Measurements from ENCODE around the gene BCAP29. TPM values are rescaled to one million over a fixed set of nuclear protein-coding genes. Genes with fewer than 3 reads are reported as not detected.
A peak's percentile ranks its signal among the peaks of the same experiment; 100 is the strongest.
"Not testable (repeated sequence)": the region's sequence is repeated elsewhere in the genome, so short reads cannot be mapped to it uniquely, and the experiment has no call there.

The BCAP29 gene, protein sequence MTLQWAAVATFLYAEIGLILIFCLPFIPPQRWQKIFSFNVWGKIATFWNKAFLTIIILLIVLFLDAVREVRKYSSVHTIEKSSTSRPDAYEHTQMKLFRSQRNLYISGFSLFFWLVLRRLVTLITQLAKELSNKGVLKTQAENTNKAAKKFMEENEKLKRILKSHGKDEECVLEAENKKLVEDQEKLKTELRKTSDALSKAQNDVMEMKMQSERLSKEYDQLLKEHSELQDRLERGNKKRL
- 80.6 TPM for total RNA-seq
- long read RNA-seq, full-length matches to known transcripts, result 103 of 152 reads
- long read RNA-seq, partial matches to known transcripts, result 14 of 152 reads
- long read RNA-seq, other reads (novel, unspliced or antisense), result 35 of 152 reads

DNA sequence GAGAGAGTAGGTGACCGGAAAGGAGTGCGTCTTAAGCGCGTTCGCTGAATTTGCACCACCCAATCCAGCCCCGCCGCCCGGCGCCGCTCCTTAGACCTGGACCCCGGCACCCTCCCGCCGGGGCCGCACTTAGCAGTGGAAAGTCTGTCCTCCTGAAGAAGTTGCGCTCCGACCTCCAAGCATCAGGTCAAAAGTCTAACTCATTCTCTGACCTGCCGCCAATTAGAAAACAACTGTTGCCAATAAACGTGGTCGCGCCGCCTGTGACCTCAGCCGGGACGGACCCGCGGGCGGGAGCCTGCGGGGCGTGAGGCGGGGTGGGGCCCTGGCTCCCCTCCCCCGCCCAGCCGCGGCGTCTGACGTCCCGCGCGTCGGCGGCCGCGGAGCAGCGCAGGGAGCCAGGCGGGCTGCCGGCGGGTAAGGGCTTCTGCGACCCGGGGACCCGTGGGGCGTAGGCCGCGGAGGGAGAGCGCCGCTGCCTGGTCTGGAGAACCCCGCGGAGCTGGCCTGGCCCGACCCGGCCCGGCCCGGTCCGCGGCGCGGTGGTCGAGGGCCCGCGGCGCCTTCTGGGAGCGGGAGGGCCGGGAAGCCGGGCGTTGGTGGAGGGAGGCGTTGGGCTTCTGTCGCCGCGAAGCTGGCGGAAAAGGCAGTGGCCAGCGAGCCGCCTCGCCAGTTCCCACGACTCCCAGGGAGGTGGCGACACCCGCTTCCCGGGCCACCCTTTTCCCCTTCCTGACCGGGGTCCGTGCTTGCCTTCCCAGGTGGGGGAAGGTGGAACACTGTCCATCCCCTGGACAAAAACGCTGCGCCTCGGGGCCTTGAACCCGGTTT is at the start of gene BCAP29:
Gene BCAP29 (plus strand): TSS at position 362 of the 831 bp plus-strand sequence. CDS start 527 bp downstream, outside the sequence.
- DNase-seq (ENCODE audit: low spot score), result peak; percentile 91

DNA sequence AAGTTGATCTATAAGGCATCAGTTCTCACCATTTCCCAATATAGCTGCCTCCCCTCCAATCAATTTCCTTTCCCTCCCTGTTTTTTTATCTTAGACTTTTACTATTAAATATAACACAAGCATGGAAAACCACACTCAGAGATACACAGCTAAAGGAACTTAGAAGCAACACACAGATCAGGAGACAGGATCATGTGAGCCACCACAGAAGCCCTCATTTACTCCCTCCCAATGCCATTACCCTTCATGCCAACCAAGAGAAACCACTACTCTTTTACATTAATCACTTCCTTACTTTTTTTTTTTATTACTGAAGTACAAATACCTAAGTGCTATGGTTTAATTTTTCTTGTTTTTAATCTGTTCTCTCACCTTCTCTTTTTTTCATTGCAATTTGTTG is 49.3 kb upstream of the BCAP29 start:
- DNase-seq (ENCODE audit: low spot score), result no peak

DNA sequence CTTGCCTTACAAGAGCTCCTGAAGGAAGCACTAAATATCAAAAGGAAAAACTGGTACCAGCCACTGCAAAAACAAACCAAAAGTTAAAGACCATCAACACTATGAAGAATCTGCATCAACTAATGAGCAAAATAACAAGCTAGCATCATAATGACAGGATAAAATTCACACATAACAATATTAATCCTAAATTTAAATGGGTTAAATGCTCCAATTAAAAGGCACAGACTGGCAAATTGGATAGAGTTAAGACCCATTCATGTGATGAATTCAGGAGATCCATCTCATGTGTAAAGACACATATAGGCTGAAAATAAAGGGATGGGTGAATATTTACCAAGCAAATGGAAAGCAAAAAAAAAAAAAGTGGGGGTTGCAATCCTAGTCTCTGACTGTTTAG is 45.9 kb upstream of the BCAP29 start:
- no peak for DNase-seq (ENCODE audit: low spot score)

DNA sequence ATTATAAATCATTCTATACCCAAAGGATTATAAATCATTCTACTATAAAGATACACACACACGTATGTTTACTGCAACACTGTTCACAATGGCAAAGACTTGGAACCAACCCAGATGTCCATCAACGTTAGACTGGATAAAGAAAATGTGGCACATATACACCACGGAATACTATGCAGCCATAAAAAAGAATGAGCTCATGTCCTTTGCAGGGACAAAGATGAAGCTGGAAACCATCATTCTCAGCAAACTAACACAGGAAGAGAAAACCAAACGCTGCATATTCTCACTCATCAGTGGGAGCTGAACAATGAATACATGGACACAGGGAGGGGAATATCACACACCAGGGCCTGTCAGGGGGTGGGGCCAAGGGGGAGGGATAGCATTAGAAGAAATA is 42.8 kb upstream of the BCAP29 start:
- not testable (repeated sequence) for DNase-seq (ENCODE audit: low spot score)

DNA sequence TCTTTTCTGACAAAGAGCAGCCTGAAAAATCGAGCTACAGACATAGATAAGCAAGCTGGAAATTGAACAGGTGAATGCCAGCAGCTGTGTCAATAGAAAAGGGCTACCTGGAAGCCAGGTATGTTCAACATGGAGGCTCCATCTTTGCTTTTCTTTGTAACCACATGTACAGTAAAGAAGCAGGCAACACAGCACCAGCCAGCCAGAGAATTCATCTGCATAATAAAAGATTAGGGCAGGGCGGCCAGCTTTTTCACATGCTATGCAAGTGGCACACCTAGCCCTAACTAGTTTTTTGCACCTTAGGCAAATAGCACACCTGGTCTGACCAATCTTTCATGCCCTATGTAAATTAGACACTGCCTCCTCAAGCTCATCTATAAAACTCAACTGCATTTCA is 42.0 kb upstream of the BCAP29 start:
- no peak for DNase-seq (ENCODE audit: low spot score)

DNA sequence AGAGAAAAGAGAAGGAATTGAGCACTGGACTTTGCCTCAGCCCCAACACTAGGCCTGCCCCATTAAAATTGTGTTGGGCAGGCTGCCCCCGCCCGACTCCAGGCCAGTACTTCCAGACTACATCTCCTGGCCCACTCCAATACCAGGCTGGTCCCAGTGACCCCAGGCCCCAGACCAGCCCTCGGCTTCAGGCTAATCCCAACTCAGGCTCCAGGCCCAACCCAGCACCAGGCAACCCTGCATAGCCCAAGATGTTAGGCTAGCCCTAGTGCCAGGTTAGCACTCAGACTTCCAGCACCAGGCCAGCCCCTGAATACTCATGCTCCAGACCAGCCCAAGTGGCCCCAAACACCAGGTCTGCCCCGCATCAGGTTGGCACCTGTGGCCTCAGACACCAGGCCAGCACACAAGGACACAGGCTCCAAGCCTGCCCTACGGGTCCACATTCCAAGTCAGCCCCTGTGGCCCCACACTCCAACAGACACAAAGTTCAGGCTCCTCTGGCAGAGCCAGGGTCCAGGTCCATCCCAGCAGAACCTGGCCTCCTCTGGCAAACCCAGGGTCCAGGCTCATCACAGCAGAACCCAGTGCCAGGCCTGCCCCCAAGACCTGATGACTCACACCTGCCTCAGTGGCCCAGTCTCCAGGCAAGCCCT is 36.6 kb upstream of the BCAP29 start:
- no peak for DNase-seq (ENCODE audit: low spot score)

DNA sequence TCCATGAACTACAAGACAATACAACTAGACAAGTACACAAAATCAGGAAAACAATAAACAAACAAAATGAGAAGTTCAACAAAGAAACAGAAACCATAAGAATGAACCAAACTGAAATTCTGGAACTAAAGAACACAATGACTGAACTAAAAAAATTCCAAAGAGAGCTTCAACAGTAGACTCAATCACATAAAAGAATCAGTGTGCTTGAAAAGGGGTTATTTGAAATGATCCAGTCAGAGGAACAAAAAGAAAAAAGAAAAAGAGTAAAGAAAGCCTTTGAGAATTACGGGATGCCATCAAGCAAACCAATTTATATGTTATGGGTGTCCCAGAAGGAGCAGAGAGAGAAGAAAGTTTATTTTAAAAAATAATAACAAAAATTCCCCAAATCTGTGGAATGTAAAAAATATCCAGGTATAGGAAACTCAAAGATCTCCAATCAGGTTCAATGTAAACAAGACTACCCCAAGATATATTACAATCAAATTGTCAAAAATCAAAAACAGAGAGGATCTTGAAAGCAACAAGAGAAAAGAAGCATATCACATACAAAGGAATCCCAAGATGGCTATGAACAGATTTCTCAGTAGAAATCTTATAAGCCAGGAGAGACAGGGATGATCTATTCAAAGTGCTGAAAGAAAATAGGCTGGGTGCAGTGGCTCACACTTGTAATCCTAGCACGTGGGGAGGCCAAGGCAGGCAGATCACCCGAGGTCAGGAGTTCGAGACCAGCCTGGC is 35.0 kb upstream of the BCAP29 start:
- DNase-seq (ENCODE audit: low spot score), result no peak

DNA sequence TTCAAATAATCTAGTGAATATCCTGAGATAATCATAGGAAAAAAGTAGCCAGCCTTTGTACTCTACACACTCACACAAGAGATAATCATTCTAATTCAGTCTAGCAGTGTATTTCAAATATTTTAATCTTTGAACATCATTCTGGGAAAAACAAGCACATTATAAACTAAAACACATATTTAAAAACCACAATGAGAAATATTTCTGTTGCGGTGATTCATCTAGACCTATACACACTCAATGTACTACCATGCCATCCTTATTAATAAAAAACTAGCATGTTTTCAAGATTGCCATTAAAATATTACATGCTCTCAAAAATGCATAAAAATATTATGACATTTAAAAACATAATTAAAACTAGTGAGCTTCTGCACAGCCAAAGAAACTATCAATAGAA is 28.1 kb upstream of the BCAP29 start:
- DNase-seq (ENCODE audit: low spot score), result no peak

DNA sequence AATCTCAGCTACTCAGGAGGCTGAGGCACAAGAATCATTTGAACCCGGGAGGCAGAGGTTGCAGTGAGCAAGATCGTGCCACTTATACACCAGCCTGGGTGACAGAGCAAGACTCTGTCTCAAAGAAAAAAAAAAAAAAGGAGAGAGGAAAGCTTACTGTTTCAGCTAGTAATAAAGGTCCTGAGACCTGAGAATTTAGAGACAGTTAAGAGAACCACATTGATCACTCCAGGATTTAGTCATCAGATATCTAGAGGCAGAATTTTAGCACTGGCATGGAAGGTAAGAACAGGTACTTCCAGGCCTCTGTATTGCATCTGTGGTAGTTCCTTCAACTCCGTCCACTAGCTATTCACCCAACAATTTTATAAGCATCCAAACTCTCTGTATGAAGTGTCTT is 24.2 kb upstream of the BCAP29 start:
- DNase-seq (ENCODE audit: low spot score), result no peak

DNA sequence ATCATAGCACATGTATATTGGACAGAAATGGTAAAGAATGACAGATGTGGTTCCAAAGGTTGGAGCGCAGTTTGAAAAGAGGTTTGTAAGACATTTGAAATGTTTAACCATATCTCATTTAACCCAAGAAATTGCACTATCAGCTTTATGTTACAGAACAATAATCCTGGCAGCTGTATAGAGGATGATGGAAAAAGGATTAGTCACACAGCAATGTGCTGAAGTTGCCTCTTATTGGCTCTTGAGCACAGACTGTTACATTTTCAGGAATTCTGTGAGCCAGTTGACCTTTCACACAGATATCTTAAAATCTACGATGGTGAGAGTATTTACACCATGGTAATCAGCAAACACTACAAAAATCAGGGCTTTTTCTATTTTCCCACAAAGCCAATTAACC is 20.2 kb upstream of the BCAP29 start:
- no peak for DNase-seq (ENCODE audit: low spot score)

DNA sequence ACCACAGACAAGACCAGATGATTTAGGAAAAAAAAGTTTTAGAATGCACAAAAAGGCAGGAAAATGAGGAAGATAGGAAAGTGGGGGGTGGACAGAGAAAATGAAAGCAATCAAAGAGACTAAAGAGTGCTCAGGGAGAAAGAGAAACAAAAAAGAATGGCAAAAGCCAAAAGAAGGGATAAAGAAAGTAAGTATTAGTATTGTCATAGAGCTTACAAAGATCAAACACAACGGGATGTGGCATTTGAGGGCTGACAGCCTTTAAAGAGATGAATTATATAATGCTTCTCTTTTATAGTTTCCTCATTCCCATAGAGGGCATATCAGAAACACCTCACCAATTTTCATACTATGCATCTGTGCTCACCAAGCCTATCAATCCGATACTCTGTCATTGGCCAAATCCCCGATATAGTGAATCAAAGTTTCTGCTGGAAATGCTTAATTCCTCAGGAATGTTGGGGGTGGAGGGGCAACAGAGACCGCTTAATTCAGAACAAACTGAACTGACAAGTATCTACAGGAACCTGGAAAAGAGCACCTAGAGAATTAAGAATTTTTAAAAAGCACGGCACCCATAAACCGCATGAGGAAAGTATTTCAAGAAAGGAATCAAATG is 19.0 kb upstream of the BCAP29 start:
- DNase-seq (ENCODE audit: low spot score), result no peak

DNA sequence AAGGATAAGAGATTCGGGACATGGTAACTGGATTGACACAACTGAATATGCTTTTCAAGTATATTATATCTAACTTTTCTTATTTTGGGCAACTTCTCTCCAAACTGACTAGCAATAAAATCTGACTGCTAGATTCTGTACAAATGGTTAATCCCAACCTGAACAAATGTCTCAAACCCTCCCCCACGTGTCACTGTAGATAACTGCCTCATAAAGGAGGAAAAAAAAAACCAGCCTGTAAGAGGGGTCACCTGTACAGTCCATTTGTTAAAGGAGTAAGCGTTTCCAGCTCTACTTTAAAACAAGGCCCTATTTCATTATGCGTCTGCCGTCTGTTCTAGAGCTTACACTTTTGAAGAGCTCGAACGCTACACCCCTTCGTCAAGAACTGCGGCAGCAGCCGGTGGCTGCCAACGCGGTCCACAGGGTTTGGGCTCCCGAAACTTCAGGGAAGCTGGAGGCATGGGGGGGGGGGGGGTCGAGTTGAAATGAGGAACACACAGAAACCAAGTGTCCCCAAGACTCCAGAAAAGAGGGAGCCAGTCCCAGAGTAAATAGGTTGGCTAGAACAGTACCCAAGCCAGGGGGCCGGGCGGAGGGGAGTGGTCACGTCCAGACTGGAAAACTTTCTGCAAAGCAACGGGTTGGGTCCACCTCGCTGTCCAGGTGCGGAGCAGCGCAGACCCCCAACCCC is 16.8 kb upstream of the BCAP29 start:
- DNase-seq (ENCODE audit: low spot score), result no peak

DNA sequence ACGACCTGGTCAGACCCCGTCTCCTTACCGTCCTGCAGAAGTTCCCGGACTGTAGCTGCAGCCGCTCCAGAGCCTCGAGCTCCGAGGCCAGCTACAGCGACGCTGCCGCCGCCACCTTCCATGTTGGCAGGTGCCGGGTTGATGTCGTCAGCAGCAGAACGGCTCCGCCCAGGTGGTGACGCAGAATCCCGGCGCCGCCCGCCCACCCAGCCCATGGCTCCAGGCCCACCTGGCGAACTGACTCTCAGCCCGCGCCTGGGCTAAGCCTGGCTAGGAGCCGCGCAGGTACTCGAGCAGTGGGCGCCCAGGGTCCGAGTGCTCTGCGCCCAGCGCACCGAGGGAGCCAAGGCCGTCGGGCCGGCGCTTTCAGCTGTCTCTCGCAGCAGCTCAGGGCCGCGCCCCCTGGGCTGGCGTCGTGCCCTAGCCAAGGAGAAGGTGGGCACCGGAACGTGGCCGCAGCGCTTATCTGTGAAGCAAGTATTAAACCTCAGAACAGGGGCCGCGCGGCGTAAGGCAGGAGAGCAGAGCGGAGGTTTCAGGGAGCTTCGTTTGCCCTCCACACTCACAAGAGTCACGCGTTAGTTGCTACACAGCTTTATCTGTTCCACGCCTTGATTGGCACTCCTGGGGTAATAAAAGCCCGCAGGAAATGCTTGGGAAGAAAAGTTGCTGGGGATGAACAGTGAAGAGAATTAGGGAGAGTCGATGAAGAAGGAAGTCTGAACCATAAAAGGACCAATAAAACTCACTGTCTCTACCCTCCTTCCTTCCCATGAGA is 16.1 kb upstream of the BCAP29 start, which contains the start of the genes COG5 and DUS4L:
Gene COG5 (minus strand): TSS at position 146 of the 778 bp plus-strand sequence. CDS start 24 bp downstream, at position 122.
Gene DUS4L (plus strand): TSS at position 197 of the 778 bp plus-strand sequence. CDS start 3,100 bp downstream, outside the sequence.
- peak; percentile 92 for DNase-seq (ENCODE audit: low spot score)

DNA sequence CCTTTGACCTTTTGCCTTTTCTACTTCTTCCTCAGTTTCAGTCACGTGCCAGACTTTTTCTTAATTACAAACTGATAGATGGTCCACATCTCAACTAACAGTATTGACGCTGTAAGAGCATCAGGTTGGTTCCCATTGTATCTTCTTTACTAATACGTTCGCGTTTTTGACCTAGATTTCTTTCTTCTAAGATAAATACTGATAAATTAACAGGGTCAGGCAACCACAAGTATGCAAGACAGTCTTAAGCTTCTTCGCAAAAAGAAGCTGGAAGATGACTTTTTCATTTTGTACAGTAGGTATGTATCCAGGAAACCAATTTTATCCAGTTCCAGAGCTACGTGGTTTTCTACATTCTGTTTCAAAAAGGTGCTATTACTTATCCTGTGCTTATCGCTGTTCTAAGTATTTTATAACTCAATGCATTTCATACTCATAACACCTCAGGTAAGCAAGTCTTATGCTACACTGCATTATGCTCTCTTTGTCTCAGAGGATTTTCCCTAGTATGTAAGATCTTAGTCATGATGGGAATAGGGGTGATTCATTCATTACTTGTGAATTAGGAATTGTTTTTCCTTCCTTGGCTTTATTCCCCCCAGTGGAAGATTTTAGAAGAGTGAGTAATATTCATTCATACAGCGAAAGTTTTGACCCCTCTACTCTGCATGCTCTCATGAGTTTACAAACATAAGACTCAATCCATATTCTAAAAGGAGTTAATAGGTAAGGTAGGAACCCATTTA is 15.3 kb upstream of the BCAP29 start:
- DNase-seq (ENCODE audit: low spot score), result no peak

DNA sequence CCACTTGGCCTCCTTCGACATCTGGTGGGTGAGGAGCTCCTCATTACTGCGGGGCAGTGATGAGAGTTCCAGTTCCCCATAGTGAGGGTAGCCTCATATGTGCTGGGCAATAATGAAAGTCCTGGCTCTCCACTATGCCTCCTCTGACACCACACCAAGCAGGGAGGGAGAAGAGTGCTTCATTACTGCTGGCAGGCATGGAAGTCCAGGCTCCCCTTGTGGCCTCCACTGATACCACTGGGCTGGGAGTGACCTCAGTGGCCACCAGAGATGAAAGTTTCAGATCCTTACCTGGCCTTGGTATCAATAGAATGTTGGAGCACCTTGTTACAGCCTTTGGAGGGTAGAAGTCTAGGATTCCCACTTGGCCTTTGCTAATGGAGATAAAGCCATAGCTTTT is 9.7 kb upstream of the BCAP29 start:
- DNase-seq (ENCODE audit: low spot score), result no peak

DNA sequence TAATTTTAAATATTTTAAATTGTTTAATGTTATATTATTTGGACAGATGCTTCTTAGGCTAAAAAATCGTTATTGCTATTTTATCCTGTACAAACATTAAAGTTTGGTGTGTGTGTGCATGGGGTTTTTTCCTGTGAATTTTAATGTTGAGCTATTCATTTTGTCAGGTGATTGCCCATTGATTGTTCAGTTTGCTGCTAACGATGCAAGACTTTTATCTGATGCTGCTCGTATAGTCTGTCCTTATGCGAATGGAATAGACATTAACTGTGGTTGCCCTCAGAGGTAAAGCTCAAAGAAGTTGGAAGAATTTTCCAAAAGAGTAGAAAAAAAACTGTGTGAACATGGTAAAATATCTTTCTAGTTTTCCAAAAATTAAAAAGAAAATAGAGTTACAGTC is 6.5 kb upstream of the BCAP29 start:
- DNase-seq (ENCODE audit: low spot score), result no peak

DNA sequence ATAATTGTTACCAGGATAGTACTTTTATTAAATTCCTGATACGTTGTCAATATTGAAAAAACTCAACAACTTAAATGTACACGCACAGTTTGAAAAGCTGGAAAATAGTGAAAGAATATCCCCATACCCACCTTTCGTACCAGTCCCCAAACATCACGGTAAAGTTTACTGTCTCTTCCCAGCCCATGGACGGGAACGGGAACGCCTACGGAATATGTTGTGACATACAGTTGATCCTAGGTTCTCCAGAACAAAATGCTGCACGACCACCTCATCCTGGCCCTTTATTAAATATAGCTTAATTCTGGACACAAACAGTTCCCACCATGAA is 527 bp upstream of the BCAP29 start:
- no peak for DNase-seq (ENCODE audit: low spot score)

DNA sequence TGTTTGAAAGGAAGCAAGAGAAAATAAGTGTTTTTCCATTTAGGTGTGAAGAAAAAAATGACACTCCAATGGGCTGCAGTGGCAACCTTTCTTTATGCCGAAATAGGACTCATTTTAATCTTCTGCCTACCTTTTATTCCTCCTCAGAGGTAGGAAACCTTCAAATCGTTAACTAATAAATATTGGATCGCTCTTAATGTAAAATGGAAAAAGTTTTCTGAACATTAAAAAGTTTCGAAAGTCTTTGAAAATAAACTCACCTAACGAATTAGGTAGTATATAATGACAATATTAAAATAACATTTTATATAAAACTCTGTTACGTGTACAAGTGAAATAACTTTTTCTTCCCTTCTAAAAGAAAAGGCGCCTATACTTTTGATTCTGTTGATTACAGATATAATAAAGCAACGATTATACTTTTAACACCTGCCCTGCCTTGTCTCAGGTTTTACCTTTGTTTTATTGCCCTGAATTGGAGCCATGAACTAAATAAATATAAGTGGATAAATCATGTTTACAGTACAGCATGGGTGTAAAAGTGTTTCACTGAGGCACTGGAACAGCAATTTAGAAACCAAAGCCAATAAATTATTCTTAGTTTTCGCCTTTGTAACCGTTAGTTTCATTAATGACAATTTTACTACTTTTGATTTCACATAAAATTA is 804 bp downstream of the BCAP29 start:
- DNase-seq (ENCODE audit: low spot score), result no peak

Data from mesenteric fat pad (tissue), 1 donor.